Activated T-cell treated with anti-CD3 and anti-CD28 coated beads, Interleukin-2, amount 50 U/mL, for 72 hours (primary cell): ENCODE measurements around the gene SHOC1. TPM values are rescaled to one million over a fixed set of nuclear protein-coding genes. Genes with fewer than 3 reads are reported as not detected.

ENCODE experiments used
- total RNA-seq, 2 donors: library from RNA; stranded (reverse); gene quantifications; one replicate each; pipeline ENCODE4 v1.2.3, GENCODE V29; 2022

SHOC1 gene
- total RNA-seq, 2 donors from 2014 or later = not detected

Other genes starting within 250 kb of the SHOC1 start
- 1 to 10 TPM; 1.3 to 3.0 TPM for gene PTGR1, start 195.3 kb downstream of the SHOC1 start, total RNA-seq
- gene DNAJC25, start 163.6 kb downstream of the SHOC1 start, total RNA-seq = 1 to 10 TPM; 3.6 to 5.4 TPM
- gene GNG10, start 133.3 kb downstream of the SHOC1 start, total RNA-seq = 10 to 100 TPM; 17.2 to 24.7 TPM
- gene UGCG, start 101.9 kb upstream of the SHOC1 start, total RNA-seq = 10 to 100 TPM; 11.7 to 15.1 TPM